Glutamatergic neuron (in vitro differentiated cells): ENCODE data around the gene HEPN1. TPM values are rescaled to one million over a fixed set of nuclear protein-coding genes. Genes with fewer than 3 reads are reported as not detected.

Experiments used
- DNase-seq: peaks from one replicate; pipeline ENCODE4 v3.0.0; 2022
- H3K27ac Mint-ChIP-seq: one replicate; pipeline ENCODE4 v1.8.0; 2020; ENCODE audit warnings: mild to moderate bottlenecking, mixed read lengths, inconsistent platforms; ENCODE audit not compliant: unreplicated experiment
- H3K27me3 Mint-ChIP-seq: one replicate; pipeline ENCODE4 v1.8.0; 2020; ENCODE audit warnings: mild to moderate bottlenecking, moderate library complexity, mixed read lengths, inconsistent platforms; ENCODE audit not compliant: unreplicated experiment
- H3K36me3 Mint-ChIP-seq: one replicate; pipeline ENCODE4 v1.8.0; 2020; ENCODE audit warnings: mild to moderate bottlenecking, mixed read lengths, inconsistent platforms; ENCODE audit not compliant: unreplicated experiment
- H3K4me1 Mint-ChIP-seq: one replicate; pipeline ENCODE4 v1.8.0; 2020; ENCODE audit warnings: mild to moderate bottlenecking, low read depth, mixed read lengths, inconsistent platforms; ENCODE audit not compliant: unreplicated experiment
- H3K4me3 Mint-ChIP-seq: one replicate; pipeline ENCODE4 v1.8.0; 2020; ENCODE audit warnings: mild to moderate bottlenecking, mixed read lengths, inconsistent platforms; ENCODE audit not compliant: unreplicated experiment
- H3K9me3 Mint-ChIP-seq: one replicate; pipeline ENCODE4 v1.8.0; 2020; ENCODE audit warnings: mild to moderate bottlenecking, moderate library complexity, mixed read lengths, inconsistent platforms; ENCODE audit not compliant: unreplicated experiment
- CTCF ChIP-seq: fragments of 200-600 bp; sonication (generic); IDR thresholded peaks from one replicate; pipeline ENCODE4 v1.5.0; 2021; ENCODE audit not compliant: partially characterized antibody, unreplicated experiment
- total RNA-seq: library from RNA; stranded (reverse); fragmentation: NEBNext Ultra II Directional; extraction: Animal tissue kit (Norgen Biotek cat#: 25700); gene quantifications from one replicate; pipeline ENCODE4 v1.2.1, GENCODE V29; 2021; ENCODE audit not compliant: unreplicated experiment

HEPN1 gene
- total RNA-seq, 1 donor from 2014 or later = not detected

DNA sequence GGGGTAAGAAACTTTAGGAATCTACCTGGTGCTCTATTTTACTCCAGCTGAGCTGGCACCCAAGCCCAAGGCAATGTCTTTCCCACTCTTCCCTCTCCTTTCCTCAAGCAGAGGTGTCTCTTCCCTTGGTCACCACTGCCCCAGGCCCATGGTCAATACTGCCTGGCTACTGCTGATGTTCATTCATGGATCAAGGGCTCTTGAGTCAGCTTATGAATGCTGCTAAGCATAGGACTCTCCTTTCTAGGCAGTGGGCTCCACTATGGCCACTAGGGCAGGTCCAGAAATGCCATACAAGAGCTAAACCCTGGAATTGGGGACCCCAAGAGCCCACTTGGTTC lies 2.7 kb upstream of the HEPN1 start:
- DNase-seq = no peak
- H3K4me3 Mint-ChIP-seq = no peak overlapping the region
- no peak for TF ChIP-seq CTCF
- H3K36me3 Mint-ChIP-seq = peaks cover 20% of the 10 kb centered on the region
- H3K27ac Mint-ChIP-seq = peak overlapping the region; percentile 38
- H3K27me3 Mint-ChIP-seq = peaks cover 3% of the 10 kb centered on the region
- peaks cover 4% of the 10 kb centered on the region for H3K9me3 Mint-ChIP-seq
- peaks cover 9% of the 10 kb centered on the region for H3K4me1 Mint-ChIP-seq

- Mint-ChIP-seq H3K27me3 (peaks cover 6% of the 10 kb centered on the region), H3K27ac (peak overlapping the region; percentile 78), H3K4me3 (no peak overlapping the region), H3K4me1 (peaks cover 9% of the 10 kb centered on the region), H3K36me3 (peaks cover 14% of the 10 kb centered on the region), H3K9me3 (peaks cover 2% of the 10 kb centered on the region)
- no peak for DNase-seq
- TF ChIP-seq CTCF = no peak
Measured at GRCh38 chr11:124917115-124917637, 1.9 kb upstream of the HEPN1 start.

DNA sequence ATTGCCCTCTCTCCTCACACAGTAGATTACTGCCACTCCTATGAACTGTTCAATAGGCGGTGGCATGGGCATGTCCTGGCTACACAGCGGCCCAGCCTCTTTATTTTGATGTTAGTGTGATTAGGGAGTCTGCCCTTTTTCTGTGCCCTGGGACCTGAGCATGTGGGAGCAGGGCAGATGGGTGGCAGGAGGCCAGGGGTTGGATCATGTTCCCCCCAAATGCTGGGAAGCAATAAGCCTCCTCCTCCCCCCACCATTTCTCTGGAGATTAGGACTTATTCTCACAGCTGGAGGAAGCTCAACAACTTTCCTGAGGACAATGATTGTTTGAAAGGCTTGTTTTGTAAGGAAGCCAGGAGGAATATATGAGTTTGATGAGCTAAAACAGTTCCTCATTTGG lies 848 bp downstream of the HEPN1 start:
- no peak overlapping the region for H3K27ac Mint-ChIP-seq
- no peak overlapping the region for H3K4me3 Mint-ChIP-seq
- no peak for TF ChIP-seq CTCF
- DNase-seq = no peak
- H3K9me3 Mint-ChIP-seq = peaks cover 5% of the 10 kb centered on the region
- H3K27me3 Mint-ChIP-seq = peaks cover 17% of the 10 kb centered on the region
- H3K4me1 Mint-ChIP-seq = peaks cover 9% of the 10 kb centered on the region
- peaks cover 25% of the 10 kb centered on the region for H3K36me3 Mint-ChIP-seq

DNA sequence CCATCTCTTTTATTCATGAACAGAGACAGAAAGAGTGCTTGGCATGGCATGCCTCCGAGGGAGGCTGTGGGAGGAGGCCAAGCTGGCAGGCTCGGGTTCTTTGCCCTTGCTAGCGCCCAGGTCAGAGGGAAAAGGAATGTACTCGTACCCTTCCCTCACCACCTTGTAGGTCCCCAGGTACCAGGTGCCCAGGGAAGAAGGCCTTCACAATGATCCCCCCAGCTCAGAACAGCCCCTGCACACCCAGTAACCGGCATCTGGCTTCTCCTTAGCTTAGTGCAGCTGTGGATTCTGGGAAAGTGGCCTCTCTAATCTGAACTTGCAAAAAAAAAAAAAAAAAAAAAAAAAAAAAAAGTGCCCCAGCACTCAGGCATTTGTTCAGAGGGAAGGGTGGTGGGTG lies 1.3 kb downstream of the HEPN1 start:
- H3K4me3 Mint-ChIP-seq = peak overlapping the region; percentile 84
- H3K27ac Mint-ChIP-seq = no peak overlapping the region
- H3K36me3 Mint-ChIP-seq = peaks cover 21% of the 10 kb centered on the region
- peaks cover 17% of the 10 kb centered on the region for H3K27me3 Mint-ChIP-seq
- H3K4me1 Mint-ChIP-seq = peaks cover 9% of the 10 kb centered on the region
- TF ChIP-seq CTCF = no peak
- peaks cover 7% of the 10 kb centered on the region for H3K9me3 Mint-ChIP-seq
- DNase-seq = no peak

- Mint-ChIP-seq H3K27me3 (peaks cover 17% of the 10 kb centered on the region), H3K4me3 (peak overlapping the region; percentile 84), H3K36me3 (peaks cover 16% of the 10 kb centered on the region), H3K9me3 (peaks cover 7% of the 10 kb centered on the region), H3K4me1 (peaks cover 9% of the 10 kb centered on the region), H3K27ac (no peak overlapping the region)
- peak; percentile 87 for DNase-seq
- TF ChIP-seq CTCF = no peak
Measured at GRCh38 chr11:124920870-124921609, 2.0 kb downstream of the HEPN1 start.
